HG02588 (cell line): ENCODE data around the gene MMAB.

Experiments used
- ATAC-seq: cut with Tn5 transposase; IDR thresholded peaks from one replicate; pipeline ENCODE4 v1.9.1; 2021; ENCODE audit warnings: mild to moderate bottlenecking, moderate library complexity; ENCODE audit not compliant: unreplicated experiment

MMAB gene

DNA sequence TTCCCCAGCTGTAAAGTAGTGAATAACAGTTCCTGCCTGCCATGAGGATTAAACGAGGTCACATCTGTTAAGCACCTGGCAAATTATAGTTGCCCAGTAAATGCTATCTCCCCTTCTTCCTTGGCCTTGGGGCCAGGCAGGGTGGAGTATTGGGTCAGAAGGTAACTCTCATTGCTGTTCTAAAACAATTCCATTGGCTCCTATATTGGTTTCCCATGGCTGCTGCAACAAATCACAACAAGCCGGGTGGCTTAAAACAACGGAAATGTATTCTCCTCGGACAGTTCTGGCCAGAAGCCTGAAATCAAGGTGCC lies 31.9 kb downstream of the MMAB start:
- ATAC-seq: no peak

DNA sequence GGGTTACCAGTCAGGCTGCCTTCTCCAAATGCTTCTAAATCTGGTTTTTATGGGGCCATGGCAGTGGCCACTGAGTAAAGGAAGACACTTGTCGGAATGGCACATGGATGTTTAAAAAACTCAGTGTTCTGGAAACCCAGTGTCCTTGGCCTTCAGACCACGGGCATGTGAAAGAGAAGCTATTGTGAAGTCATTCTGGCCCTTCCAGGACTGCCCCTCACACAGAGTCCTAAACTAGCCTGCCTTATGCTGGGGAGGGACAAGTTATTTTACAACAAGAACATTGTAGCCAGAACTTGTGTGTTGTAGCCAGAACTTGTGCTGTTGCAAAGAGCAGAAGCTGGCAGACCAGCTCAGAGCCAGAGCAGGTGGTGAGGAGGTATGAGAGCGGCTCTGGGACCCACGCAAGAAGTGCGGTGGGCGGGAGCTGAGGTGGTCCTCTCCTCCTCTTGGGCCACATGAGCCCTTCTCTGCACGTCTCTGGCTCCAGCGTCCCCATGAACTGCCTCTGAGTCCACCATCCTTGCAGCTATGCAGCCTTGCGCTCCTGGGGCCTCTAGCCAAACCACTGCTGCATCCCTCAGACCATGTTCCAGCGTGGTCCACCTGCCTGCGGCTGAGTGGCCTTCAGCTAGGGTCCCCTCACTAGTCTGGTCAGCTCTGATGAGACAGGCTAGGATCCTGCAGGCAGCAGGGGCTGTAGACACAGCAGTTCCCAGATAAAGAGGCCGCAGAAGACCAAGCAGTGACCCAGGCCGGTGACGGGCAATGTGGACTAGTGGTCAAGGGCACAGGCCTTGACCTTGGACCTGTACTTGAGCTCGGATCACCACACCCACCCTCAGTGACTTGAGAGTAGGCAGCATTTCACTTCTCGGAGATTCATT lies 32.5 kb downstream of the MMAB start:
- no peak for ATAC-seq

DNA sequence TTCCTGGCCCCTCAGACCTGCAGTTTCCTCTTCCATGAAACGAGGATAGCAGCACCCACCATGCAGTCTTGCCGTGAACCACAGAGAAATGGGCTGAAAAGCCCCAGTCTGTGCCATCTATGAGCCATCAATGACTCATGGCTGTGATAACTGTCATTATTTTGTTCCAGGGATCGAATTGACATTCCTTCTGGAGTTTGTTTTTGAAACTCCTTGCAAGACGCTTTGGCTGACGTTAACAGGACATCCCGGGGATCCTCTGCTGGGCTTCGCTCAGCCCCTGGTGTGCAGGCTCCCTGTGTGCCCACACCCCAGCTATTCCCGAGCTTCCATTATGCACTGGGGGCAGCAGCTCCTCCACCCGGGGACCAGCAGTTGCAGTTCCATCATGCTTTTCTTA lies 33.8 kb downstream of the MMAB start:
- no peak for ATAC-seq

DNA sequence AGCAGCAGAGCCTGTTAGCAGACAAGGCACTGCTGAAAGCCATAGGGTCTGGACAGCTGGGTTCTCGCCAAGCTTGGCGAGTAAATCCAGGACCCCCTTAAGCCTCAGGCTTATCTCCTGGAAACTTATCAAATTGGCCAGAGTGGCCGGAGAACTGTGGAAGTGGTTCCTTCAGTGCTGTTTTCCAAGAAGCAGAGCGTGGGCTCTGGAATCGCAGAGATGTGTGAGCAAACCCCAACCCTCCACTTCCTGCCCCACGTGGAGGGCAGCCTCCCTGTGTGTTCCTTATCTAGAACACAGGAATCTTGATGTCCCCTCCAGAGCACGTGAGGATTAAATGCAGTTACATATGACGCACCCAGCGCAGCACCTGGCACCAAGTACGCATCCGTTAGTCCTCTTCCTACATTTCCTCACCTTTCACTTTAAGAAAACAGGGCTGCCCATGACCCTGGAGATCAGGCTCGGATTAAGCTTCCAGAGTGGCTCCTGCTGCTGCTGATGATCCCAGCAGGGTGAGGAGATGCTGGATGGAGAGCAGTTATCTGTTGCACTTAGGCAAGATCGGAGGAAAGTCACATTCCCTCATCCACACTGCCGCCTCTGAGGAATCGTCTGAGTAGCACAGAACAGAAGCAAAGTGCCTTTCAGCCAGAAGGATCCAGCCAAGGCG lies 35.0 kb downstream of the MMAB start:
- no peak for ATAC-seq

DNA sequence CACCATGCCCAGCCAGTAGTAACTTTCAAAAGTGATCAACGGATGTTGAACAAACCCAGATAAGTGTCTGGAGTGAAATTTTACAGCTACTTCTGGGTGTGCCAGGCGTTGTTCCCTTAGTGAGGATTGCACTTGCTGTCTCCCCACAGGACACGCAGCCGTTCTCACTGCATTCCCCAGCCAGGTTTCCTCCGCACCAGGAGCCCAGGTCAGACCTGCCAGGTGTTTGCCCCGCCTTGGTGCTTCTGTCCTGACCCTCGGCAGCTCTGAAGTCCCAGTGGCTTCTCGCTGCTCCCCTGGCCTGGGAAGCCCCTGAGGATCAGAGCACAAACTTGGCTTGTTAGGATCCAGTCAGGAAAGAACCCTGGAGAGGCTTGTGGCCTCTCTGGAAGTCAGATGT lies 36.2 kb downstream of the MMAB start:
- ATAC-seq: no peak

DNA sequence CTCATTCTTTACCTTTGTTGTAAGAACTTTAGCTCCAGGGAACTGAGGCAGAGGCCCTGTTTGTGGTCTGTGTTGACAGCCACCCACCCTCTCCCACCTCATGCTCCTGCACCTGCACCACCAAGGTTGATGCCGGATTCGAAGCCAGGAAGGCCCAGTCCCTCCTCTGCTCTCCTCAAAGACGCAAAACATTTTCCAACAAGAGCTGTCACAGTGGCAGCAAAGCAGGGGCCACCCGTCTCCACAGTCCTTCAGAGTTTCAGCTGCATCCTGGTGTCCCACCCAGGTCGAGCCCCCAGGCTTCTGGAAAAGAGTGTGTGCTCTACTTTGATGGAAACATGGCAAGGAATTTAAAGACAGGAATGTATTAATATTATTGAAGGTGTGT lies 37.4 kb downstream of the MMAB start:
- ATAC-seq: no peak

DNA sequence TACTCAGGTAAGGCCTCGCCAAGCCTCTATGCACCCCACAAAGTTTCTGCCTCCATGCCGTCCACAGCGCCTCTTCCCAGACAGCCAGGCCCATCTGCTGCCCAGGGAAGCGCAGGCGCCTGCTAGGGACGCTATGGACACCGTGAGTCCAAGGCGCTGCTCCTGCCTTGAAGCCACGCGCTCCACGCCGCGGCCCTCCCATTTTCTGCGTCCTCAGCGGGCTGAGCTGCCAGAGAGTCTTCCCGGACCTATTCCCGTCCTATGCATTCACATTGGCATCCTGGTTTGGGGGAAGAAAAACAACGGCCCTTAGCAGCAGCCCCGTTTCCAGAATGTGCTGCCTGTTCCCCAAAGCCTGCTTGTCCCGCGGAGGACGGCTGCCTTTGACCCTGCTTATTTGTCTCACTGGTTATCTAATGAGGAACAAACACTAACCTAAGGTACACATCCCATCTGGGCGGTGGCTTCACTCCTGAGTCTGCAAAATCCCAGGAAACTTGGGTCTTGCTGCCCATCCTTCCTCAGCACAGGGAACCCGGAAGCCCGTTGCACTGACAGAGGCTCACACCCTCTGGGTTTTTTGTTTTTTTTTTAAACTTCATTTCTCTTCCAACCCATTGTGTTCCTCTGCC lies 38.0 kb downstream of the MMAB start:
- ATAC-seq: no peak

DNA sequence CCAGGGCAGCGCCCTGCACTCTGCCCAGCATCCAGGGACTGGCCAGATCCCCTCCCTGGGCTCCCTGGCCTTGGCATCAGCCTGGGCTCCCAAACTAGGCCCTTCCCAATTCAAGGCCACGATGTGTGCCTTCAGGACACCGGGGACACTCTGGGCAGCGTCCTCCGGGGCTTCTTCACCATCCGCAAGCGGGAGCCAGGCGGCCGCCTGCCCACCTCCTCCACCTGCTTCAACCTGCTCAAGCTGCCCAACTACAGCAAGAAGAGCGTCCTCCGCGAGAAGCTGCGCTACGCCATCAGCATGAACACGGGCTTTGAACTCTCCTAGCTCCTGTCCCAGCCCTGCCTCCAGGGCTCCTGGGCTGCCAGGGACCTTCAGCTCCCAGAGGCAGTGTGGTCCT lies 38.8 kb downstream of the MMAB start:
- ATAC-seq: no peak

DNA sequence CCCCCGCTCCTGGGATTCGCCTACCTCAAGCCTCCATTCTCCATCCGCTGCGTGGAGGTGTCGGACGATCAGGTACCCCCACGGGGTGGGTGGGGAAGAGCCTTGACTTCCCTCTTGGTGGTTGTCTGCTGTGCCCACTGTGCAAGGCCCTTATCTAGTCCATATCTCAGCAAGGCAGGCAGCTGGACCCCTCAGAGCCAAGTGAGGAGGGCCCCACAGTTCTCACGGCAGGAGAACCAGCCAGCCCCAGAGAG lies 39.9 kb downstream of the MMAB start:
- ATAC-seq: no peak

DNA sequence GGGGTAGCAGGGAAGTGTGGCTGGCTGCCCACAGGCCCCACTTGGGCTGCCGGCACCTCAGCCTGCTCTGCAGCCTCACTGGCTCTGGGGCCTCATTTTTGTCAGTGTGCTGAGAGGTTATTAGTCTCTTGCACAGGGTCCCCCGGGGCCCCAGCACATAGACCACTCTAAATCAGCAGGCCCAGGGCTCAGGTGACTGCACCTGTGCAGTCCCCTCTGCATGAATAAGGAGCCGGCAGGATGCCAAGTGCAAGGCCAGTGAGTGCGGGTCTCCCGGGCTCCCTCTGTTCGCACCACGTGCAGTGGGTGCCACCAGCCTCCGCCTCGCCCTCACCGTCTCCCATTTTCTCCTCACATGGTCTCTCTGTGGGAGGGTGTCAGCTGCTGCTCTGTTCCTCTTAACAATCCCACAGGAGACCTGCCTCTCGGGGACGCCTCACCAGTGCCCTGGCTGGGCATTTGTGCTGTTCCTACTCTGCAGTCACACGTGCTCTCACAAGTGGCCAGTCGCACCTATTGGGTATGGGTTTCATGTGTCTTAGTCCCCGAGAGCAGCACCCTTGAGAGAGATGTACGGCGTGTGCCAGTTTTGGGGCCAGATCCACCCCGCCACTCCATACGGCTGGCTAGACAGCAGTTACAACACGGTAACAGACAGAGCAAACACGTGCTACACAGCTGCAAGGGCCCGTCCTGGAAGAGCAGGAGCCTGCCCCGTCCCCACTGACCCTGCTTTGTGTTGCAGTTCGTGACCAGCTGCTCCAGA lies 40.4 kb downstream of the MMAB start:
- ATAC-seq: no peak

DNA sequence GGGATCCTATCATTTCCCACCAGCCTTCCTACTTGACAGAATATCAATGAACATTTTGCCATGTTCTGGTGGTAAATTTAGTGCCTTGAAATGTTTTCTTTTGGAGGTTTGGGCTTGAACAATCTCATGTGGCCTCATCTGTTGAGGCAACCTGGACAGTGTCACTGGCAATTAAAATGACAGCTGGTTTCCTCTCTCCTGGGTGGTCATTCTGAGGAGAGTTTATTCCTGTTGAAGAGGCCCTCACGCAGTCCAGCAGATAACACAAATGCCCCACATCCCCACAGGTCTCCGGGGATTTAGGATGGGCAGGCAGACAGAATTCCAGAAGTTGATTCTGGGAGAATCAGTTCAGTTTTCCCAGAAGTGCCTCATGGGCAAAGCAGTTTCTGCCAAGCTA lies 41.9 kb downstream of the MMAB start:
- no peak for ATAC-seq

DNA sequence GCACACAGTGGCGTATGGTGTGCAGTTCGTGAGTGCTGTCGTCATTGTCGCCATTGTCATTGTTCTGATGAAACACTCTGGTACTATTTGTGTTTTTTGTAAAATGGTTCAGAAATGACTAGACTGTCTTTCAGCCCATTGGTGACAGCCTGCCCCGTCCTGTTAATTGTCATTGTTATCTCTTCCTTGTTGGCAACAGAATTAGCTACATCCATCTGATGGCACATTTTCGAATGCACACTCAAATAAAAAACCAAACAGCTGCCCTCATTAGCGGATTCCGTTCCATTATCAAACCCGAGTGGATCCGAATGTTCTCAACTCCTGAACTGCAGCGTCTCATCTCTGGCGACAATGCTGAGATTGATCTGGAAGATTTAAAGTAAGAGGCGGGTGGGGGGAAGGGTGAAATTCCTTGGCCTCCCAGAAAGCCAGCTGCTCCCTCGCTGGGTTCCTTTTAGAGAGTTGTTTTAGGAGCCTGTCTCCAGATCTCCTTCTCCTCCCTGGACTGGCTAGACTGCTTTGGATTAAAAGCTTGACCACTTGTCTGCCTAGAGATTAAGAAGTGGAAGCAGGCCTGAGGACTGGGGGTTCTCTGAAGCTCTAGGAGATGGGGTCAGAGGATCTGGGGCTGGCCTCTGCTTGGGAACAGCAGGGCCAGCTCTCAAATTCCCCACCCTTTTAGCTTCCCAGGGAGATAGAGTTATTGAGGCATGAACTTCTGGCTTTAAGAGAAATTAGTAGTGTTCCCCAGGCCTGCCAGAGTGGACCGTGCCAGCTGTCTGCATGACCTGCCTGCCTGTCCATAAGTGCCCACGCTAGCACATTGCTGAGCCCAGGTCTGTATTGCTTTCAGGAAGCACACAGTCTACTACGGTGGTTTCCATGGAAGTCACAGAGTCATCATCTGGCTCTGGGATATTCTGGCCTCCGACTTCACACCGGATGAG lies 43.3 kb downstream of the MMAB start:
- no peak for ATAC-seq

DNA sequence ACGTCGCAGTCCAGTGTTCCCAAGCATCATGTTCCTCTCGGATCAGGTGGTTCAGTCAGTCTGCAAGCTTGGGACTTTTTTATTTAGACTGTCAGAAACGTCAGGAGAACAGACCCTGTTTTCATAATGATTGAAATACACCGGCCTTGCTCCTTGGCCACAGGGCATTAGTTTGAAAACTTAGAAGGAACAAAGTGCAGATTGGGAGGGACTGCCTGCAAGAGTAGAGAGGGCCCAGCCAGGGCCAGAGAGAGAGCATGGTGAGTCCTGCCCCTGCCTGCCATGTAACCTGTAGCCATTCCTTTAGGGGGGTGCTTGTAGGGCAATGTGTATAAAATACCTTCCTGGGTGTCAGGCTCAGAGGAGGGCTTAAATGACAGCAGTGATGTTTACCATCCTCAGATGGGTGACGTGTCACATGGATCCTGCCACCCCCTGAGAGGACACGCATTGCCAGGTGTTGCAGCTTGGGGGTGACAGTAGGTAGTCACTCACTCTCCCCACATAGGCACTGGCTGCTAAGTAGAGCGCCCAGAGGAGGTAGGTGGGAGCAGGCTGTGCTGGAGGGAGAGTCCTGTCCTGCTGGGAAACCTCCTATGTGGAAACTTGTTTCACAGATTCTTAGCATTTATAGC lies 45.7 kb downstream of the MMAB start:
- no peak for ATAC-seq

DNA sequence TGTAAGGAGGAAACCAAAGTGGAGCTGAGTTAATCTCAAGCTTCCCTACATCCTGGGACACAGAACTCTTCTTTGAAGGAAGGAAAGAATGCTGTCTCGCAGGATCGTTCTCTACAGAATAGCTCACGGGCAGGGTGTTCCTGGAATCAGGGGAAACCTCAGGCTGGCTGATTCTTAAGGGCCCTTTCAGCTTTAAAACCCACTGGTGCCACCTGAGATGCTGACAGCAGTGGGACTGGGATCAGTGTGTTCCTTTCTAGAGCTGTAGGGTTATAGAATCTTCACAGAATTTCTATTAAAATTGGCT lies 48.1 kb downstream of the MMAB start:
- no peak for ATAC-seq

DNA sequence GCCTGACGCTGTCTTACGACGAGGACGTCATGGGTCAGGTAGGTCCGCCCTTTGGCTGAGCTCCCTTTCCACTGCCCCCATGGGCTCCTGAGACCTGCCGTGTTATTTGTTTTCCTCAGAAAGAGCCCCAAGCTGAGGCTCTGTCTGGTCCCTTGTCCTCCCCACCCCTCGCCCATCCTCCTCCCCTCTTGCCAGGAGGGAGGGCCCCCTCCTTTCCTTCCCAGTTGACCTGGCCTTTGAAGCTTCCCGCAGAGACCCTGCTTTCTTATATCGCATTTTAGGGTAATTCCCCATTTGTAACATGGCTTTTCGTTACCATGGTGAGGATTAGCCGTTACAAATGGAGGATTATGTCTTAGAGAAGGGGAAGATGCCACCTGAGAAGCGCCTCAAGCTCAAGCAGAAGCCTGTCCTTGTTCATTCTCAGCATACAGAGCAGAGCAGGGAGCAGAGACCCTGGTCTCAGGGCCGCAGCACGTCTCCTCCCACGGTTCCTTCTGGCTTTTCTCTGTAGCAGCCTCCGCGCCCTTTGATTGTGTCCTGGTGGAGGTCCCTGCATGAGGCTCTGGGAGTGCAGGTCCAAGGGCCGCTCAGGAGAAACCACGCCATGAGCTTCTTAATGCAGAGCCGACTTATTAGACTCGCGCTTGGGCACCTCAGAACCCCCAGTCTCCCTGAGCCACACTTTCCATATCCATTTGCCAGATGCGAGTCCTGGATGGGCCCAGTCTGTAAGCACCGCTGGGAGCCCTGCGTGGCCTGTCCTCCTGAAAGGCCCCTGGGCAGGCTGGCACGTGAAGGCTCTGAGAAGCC lies 48.6 kb downstream of the MMAB start:
- ATAC-seq: no peak

DNA sequence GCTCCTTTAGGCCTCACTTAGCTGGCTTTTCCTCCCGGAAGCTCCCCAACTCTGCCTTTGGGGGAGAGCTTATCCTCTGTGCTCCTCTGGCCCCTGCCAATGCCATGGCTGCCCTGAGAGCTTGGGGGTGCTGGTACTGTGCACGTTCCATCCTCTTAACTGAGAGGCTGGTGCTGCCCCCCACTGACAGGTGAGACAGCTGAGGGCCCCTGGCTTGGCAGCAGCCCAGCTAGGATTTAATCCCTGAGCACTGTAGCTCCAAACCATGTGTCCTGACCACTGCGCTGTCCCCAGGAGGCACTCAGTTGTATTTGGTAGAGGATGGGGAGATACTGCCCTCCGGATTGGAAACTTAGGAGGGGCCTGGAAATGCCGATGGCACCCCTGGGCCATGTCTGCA lies 49.8 kb downstream of the MMAB start:
- no peak for ATAC-seq

DNA sequence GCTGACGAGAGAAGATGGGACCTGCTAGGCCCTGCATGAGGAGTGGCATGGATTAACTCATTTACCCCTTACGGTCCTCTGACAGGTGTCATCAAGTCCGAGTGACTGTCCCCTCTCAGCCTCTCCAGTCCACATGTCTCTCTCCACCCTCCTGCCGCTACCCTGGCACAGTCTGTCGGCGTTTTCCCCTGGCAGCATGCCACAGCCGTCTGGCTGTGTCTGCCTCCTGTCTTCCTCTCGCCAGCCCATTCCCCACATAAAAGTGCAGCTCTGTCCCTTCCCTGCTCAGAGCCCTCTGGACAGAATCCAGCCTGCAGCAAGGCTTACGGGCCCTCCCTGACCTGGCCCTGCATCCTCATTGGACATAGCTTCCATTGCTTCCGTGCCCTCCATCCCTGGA lies 50.2 kb downstream of the MMAB start:
- no peak for ATAC-seq

DNA sequence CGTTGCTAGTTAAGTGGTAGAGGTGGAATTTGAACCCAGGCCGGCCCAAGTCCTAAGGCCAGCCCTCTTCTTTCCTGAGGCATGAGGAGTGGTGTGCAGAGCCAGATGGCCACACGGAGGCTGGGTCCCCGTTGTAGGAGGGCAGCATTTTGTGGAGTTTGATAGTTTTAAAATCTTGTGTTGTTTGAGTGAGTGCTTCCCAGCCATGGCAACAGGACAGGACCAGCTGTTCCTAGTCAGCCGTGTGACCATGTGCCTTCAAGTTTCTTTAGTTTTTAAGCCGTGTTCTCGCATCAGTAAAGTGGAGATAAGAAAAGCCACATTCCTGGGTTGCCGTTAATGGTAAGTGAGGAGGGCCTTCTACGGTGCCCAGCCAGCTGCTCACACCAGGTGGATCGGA lies 51.5 kb downstream of the MMAB start:
- no peak for ATAC-seq

DNA sequence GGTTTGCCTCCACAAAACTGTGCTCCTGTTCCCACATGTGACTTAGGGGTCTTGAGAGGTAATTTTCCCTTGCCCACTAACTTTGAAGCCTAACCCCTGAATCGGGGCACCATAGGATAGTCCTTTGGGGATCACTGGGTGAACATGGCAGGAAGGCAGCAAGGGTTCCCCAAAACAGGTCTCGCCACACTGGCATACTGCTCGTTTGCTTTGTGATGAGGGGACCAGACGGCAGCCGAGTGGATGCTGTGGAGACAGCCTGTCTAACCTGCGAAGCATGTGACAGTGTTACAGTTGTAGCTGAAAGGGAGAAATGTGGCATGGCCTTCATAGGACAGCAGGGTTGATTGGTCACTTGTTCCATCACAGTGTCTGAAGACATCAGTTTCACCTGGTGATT lies 53.5 kb downstream of the MMAB start:
- ATAC-seq: no peak
